Ureter (tissue), 1 donor: Measurements from ENCODE around the gene KIF15. TPM values are rescaled to one million over a fixed set of nuclear protein-coding genes. Genes with fewer than 3 reads are reported as not detected.

Source experiments
- DNase-seq: peaks from one replicate; pipeline ENCODE4 v3.0.0-alpha.2; 2020; ENCODE audit warnings: low spot score
- total RNA-seq: library from RNA; stranded (reverse); gene quantifications from one replicate; pipeline ENCODE4 v1.2.4, GENCODE V29; 2023
- donor health status: DM: yes; HTN: yes; CAD: no.

The KIF15 gene, protein sequence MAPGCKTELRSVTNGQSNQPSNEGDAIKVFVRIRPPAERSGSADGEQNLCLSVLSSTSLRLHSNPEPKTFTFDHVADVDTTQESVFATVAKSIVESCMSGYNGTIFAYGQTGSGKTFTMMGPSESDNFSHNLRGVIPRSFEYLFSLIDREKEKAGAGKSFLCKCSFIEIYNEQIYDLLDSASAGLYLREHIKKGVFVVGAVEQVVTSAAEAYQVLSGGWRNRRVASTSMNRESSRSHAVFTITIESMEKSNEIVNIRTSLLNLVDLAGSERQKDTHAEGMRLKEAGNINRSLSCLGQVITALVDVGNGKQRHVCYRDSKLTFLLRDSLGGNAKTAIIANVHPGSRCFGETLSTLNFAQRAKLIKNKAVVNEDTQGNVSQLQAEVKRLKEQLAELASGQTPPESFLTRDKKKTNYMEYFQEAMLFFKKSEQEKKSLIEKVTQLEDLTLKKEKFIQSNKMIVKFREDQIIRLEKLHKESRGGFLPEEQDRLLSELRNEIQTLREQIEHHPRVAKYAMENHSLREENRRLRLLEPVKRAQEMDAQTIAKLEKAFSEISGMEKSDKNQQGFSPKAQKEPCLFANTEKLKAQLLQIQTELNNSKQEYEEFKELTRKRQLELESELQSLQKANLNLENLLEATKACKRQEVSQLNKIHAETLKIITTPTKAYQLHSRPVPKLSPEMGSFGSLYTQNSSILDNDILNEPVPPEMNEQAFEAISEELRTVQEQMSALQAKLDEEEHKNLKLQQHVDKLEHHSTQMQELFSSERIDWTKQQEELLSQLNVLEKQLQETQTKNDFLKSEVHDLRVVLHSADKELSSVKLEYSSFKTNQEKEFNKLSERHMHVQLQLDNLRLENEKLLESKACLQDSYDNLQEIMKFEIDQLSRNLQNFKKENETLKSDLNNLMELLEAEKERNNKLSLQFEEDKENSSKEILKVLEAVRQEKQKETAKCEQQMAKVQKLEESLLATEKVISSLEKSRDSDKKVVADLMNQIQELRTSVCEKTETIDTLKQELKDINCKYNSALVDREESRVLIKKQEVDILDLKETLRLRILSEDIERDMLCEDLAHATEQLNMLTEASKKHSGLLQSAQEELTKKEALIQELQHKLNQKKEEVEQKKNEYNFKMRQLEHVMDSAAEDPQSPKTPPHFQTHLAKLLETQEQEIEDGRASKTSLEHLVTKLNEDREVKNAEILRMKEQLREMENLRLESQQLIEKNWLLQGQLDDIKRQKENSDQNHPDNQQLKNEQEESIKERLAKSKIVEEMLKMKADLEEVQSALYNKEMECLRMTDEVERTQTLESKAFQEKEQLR (N-terminal part only)
- total RNA-seq = 0.83 TPM

DNA sequence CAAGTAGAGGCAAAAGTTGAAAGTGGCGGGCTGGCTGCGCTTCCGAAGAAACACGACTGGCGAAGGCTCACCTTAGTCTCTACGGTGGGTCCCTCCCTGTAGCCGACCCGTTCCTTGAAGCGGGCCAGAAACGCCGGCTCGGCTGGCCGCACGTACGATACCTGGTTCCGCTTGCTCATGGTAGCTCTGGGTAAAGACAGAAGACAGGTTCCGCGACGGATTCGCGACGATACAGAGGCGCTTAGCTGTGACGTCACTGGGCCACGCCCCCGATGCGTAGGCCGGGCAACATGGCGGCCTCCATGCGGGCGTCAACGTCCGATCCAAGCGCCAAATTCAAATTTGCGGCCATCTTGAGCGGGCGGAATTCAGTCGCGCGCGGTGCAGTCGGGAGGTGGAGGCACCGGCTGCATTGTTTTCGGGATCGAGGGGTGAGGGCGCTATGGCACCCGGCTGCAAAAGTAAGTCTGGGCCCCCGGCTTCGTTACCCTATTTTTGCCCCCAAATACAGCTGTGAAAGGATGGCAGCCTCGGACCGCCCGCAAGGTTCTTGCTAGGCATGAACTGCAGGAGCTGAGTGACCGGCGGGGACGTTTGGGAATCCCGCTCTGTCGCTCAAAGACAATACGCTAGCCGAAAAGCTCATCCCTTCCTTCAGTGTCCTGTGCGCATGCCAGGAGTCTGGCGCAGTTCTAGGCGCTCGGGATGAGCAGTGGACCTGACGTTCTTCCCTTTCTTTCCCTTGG, at the start of gene KIF15, which contains the start of gene KIAA1143:
Gene KIF15, plus strand, starts transcription at position 371 of the 746 bp plus-strand sequence. Its CDS starts 72 bp downstream, at position 443.
Gene KIAA1143, minus strand, starts transcription at position 196 of the 746 bp plus-strand sequence. Its CDS starts 17 bp downstream, at position 179.
- peak; percentile 96 for DNase-seq

DNA sequence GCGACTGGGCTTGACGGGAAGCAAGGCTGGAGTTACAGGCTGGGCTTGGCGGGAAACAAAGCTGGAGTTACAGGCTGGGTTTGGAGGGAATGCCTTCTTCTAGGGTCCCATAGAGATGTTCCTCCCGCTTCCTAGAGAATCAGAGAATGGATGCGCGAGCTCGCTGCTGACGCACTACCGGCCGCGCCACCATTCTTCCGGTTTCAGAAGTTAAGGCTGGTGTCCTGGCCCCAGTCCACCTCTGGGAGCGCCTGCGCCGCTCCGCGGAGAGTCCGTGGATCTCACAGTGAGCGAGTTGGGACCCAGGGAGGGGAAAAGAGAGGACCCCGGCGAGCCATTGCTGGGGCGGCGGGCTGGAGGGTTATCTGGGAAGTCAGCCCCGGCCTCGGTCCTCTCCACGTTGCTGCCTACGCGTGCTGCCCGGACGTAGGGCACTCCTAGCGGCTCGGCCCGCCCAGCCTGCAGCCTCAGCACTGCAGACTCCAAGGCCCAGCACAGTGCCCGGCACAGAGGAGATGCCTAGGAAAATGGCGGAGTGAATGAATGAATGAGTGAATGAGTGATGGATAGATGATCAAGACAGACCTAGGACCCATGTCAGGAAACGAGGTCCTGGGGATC, 49.0 kb upstream of the KIF15 start, which contains the start of gene ZNF502:
Gene ZNF502, plus strand, starts transcription at position 206 of the 621 bp plus-strand sequence. CDS start 7,602 bp downstream, outside the sequence.
- DNase-seq = peak; percentile 84

DNA sequence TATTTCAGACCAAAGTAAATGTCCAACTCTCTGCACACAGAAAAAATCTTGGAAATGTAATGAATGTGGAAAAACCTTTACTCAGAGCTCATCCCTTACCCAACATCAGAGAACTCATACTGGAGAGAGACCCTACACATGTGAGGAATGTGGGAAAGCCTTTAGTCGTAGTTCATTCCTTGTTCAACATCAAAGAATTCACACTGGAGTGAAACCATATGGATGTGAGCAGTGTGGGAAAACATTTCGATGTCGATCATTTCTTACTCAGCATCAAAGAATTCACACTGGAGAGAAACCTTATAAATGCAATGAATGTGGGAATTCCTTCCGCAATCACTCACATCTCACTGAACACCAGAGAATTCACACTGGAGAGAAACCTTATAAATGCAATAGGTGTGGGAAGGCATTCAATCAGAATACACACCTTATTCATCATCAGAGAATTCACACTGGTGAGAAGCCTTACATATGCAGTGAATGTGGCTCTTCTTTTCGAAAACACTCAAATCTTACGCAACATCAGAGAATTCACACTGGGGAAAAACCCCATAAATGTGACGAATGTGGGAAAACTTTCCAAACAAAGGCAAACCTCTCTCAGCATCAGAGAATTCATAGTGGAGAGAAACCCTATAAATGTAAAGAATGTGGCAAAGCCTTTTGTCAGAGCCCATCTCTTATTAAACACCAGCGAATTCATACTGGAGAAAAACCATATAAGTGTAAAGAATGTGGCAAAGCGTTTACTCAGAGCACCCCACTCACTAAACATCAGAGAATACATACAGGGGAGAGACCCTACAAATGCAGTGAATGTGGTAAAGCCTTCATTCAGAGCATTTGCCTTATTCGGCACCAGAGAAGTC, 40.1 kb upstream of the KIF15 start:
- DNase-seq = no peak

DNA sequence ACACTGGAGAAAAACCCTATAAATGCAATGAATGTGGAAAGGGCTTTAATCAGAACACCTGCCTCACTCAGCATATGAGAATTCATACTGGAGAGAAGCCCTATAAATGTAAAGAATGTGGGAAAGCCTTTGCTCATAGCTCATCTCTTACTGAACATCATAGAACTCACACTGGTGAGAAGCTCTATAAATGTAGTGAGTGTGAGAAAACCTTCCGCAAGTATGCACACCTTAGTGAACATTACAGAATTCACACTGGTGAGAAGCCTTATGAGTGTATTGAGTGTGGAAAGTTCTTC, 39.5 kb upstream of the KIF15 start:
- DNase-seq = no peak

DNA sequence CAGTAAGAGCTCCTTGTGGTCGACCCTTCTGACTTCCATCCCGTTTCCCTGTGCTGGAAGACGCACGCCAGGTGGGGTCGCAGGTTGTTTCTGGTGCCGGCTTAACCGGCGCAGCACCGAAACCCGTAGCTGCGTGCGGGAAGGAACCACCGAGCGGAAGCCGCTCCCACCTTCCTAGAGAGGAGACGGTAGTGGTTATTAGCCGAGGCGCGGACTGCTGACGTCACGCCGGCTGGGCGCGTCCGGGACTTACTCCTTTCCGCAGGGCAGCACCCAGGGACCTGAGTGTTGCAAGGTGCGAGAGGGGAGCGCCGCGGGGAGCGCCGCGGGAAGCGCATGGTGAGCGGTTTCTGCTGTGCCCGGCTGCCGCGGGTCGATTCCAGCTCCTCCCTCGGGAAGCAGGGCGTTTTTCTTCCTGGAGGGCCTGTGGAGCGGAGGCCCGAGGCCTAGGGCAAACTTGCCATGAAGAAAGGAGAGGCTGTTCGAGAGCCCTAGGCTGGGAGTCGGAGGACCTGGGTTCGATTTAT, 32.1 kb upstream of the KIF15 start, which contains the start of gene ZNF501:
Gene ZNF501, plus strand, starts transcription at position 252 of the 527 bp plus-strand sequence. CDS start 4,787 bp downstream, outside the sequence.
- peak; percentile 93 for DNase-seq

DNA sequence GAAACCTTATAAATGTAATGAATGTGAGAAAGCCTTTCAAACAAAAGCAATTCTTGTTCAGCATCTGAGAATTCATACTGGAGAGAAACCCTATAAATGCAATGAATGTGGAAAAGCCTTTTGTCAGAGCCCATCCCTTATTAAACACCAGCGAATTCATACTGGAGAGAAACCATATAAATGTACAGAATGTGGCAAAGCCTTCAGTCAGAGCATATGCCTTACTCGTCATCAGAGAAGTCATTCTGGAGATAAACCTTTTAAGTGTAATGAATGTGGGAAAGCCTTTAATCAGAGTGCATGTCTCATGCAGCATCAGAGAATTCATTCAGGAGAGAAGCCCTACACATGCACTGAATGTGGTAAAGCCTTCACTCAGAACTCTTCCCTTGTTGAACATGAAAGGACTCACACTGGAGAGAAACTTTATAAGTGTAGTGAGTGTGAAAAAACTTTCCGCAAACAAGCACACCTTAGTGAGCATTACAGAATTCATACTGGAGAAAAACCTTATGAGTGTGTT, 26.9 kb upstream of the KIF15 start:
- no peak for DNase-seq

DNA sequence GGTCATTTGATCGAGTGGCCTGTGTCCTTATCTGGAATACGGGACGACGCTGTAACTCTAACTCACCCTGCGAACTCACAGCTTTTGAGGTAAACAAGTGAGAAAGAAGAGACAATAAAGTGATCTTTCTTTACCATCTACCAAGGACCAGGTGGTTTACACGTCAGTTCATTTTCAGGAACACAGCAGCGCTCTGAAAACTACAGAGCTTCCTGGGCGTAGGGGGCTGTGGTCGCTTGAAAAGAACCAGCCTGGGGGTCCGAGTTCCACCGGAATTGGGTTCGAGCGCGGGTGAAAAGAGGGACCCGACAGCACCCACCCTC, 532 bp upstream of the KIF15 start:
- DNase-seq = peak; percentile 42

DNA sequence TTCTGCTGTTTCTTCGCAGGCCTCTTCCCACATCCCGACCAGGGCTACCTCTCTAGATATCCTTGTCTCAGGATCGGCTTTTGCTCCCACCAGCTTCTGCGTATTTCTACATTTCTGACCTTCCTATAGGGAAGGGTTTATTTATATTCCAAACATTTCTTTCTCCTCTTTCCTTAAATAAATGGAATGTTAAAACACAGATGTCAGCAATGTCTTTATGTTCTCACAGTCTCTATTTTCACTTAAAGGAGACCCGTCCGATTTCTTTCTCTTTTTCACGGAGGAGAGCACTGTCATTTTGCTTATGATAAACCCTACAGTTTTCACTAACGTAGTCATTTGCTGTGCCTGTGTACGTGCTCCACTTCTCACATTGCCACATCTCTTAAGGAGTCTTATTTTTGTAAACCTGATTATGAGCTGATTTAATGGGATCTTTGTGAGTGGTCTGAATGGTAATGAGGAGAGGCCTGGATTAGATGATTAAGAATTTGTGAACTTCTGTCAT, 630 bp downstream of the KIF15 start:
- DNase-seq = no peak

DNA sequence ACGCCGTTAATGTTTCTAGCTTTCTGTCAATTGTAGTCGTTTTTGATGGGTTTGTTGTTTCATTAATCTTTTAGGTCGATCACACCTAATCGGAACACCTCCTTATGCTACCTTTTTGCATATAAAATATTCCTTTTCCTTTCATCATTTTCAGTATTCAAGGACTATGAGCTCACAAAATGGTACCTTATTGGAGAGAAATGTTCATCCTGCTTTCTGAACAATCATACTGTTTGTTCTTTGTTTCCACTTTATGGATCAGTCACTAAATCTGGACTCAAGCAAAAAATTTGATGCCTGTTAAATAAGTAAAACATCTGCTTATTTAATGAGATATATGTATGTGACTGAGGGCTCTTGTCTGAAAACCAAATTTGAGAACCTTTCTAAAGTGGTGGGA, 1.1 kb downstream of the KIF15 start:
- no peak for DNase-seq

DNA sequence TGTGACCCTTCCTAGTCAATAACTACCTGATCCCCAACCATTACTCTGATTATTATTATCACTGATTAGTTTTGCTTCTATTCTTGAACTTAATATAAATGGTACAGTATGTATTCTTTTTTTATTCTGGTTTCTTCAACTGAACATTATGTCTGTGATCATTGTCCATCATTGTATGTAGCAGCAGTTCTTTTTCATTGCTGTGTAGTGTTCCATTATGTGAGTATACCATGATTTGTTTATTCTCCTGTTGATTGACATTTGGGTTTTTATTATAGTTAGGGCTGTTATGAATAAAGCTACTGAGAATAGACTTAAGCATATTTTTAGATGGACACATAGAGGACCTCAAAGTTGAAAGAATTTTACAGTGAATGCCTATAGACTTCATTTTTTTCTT, 2.7 kb downstream of the KIF15 start:
- no peak for DNase-seq

DNA sequence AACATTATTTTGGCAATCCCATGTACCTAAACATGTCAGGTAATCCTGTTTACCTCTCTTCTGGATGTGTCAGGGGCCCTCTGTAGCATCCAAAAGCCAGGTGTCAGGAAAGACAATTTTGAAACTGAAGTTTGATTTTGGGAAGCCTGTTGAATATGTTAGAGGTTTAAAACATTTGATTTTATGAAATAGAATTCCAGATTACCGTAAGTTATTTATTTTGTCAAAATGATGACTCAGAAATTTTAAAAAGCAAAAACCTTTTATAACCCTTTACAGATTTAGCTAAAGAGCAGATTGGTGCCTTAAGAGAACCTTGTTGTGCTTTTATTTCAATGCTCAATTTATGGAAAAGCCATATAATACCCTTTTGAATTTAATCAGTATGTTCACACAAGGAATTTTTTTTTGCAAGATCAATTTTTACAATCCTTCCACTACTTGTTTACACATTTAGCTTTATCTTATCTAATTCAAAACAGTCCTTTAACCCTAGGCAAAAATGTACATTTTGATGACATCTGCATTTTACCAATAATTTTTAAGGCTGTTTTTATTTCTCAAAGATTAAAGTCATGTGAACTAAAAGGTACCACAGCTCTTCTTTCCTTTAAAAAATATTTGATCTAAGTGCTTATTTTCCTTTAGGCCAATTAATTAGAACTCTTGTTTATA, 10.0 kb downstream of the KIF15 start:
- DNase-seq = no peak

DNA sequence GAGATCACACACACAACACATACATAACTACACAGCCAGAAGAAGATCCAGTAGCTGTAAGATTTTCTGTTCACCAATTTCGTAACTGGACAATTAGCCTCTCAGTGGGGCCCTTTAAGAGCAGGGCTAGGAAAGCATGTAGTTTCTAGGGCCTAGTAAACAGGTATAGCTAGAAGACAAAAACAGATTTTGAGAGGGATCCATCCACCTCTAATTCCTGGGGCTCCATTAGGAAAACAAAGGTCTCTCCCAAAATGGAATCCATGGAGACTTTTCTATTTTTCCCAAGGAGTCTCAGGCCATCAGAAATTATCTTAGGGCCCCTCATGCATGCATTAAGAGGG, 10.5 kb downstream of the KIF15 start:
- DNase-seq = no peak

DNA sequence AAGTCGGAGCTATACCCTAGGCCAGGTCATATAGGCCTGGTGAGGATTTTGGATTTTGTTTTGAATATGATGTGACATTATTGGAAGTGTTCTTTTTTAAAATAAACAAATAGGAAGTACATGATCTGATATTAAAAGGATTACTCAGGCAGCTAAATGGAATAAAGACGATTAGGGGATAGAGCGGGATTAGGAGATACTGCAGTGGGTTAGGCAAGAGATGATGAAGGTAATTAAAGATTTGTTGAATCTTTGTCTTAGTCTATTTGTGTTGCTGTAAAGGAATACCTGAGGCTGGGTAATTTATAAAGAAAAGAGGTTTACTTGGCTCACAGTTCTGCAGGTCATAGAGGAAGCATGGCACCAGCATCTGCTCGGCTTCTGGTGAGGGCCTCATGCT, 21.3 kb downstream of the KIF15 start:
- DNase-seq = no peak

DNA sequence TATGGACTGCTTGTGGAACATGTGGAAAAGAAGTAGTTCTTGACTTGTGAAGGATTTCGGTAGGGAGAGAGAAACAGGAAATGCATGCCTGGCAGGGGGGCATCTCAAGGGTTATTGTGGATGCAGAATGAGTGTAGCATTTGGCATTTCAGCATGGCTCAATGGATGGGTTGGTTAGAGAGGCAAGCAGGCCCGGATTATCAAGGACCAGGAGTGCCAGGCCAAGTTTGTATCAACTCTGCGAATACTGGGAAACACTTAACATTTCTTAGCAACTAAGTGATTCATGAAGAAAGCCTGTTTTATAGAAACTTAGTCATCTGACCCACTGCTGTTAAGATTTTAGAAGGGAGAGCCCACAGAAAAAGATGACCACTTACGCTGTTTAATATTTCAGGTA, 33.6 kb downstream of the KIF15 start:
- DNase-seq = no peak

DNA sequence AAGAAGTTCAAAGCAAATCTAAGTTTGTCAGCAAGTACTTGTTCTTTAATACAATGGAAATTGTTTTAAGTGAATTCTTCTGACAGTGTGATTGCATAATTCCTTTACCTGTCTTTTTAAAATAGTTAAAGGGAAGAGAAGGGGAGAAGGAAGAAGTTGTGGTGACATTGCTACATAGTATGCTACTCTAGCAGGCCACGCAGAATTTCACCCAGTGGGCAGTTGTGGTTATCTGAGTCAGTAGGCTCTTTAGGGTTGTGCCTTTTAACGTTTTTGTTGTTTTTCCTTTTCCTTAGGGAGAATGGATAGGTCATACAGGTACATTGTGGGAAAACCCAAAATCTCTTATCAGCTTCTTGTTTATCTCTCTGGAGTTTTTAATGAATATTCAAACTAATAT, 40.4 kb downstream of the KIF15 start:
- DNase-seq = no peak

DNA sequence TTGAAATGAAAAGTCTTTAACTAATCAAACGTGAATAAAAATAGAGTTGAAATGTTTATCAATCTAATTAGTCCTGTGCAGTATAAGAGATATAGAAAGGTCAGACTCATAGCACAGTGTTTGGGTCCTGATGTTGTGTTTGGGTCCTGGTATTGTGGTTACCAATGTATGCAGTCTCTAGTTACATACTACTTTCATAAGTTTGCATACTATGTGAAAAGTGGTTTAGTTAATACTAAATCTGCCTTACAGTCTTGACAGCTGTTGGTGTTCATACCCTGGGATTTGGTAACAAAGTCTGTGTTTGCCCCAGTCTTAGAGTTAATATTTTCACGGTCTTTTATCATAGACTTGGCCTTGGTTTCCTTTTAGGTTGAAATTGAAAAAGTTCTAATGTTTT, 41.7 kb downstream of the KIF15 start:
- DNase-seq = no peak

DNA sequence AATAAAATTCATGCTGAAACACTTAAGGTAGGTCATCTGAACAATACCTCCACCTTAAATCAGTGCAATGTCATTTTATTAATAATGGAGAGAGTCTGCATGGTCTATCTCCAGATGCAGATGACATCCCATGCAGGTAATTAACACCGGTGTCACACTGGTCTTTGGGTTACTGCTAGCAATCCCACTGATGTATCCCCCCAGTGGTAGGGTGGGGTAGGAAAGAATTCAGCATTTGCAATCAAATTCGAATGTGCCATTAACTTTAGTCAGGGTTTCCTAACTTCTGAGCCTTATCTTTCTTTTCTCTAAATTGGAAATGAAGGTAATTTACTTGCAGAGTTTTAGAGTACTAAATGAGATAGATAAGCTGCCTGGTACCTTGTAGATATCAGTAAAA, 44.4 kb downstream of the KIF15 start:
- no peak for DNase-seq

DNA sequence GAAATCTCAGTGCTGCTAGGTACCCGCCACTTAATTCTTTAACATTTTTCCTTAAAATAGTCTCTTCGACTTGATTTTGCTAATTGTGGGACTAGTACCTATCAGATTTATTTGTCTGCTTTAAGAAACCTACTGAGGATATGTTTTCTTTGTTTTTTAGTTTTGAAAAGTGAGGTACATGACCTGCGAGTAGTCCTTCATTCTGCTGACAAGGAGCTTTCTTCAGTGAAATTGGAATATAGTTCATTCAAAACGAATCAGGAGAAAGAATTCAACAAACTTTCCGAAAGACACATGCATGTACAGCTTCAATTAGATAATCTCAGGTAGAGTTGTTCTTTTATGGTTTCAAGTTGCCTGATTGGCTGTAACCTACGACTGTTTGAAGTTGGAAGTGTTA, 53.2 kb downstream of the KIF15 start:
- no peak for DNase-seq
